ENCODE results near the gene DEPP1. TPM values are rescaled to one million over a fixed set of nuclear protein-coding genes. Genes with fewer than 3 reads are reported as not detected.

The DEPP1 gene
- total and polyA plus RNA-seq, 2 of the 13 experiments (the other 11 are each of a cell fraction or from before 2014, with no cell fraction given): 14.8 to 270 TPM

GRCh38 chr10:44977287-44978212 is 1.1 kb downstream of the DEPP1 start (continued):
- TF ChIP-seq ZBED4 (CRISPR knock-in tag; IDR thresholded peaks at IDR 0.05; ENCODE audit: borderline replicate concordance): no peak
- TF ChIP-seq PLSCR1 (CRISPR knock-in tag; IDR thresholded peaks at IDR 0.05; ENCODE audit: borderline replicate concordance): no peak
- TF ChIP-seq NFIB (CRISPR knock-in tag; IDR thresholded peaks at IDR 0.05; ENCODE audit: borderline replicate concordance): no peak
- no peak for TF ChIP-seq SMAD3 (CRISPR knock-in tag; IDR thresholded peaks at IDR 0.05)
- no peak for TF ChIP-seq ZNF672 (CRISPR knock-in tag; IDR thresholded peaks at IDR 0.05)
- 0 out of 2 replicates have a peak, but pooled peaks have one; percentile 12 for TF ChIP-seq ZNF121 (CRISPR knock-in tag; IDR thresholded peaks at IDR 0.05)
- TF ChIP-seq ZNF224 (CRISPR knock-in tag; IDR thresholded peaks at IDR 0.05): peak; percentile 18; the same call in 1 of the 2 replicates
- no peak for TF ChIP-seq ZNF704 (CRISPR knock-in tag; IDR thresholded peaks at IDR 0.05; ENCODE audit: borderline replicate concordance)
- peak; percentile 62; the same call in 1 of the 2 replicates for TF ChIP-seq ELF4 (CRISPR knock-in tag; IDR thresholded peaks at IDR 0.05; ENCODE audit: borderline replicate concordance)
- TF ChIP-seq MIXL1 (CRISPR knock-in tag; IDR thresholded peaks at IDR 0.05): 0 out of 2 replicates have a peak, but pooled peaks have one; percentile 5
- 0 out of 2 replicates have a peak, but pooled peaks have one; percentile 27 for TF ChIP-seq ZFAT (CRISPR knock-in tag; conservative IDR thresholded peaks at IDR 0.05)
- TF ChIP-seq FIP1L1 (IDR thresholded peaks at IDR 0.05; ENCODE audit: borderline replicate concordance, insufficient read depth, low read depth, low read length): no peak
- no peak; the same call in 1 of the 2 replicates for TF ChIP-seq ZNF782 (CRISPR knock-in tag; IDR thresholded peaks at IDR 0.05; ENCODE audit: borderline replicate concordance)
- no peak for TF ChIP-seq KLF13 (CRISPR knock-in tag; IDR thresholded peaks at IDR 0.05)
- no peak for TF ChIP-seq ZNF432 (CRISPR knock-in tag; IDR thresholded peaks at IDR 0.05; ENCODE audit: borderline replicate concordance)
- no peak for TF ChIP-seq STAG1 (CRISPR knock-in tag; IDR thresholded peaks at IDR 0.05)
- TF ChIP-seq ZNF549 (CRISPR knock-in tag; IDR thresholded peaks at IDR 0.05): no peak
- TF ChIP-seq REST (IDR thresholded peaks at IDR 0.05; ENCODE audit: borderline replicate concordance in 1 of 2, low read depth in 1 of 2, low read length in 2 of 2): no peak
